HG03378 (cell line): ENCODE measurements around the gene VWC2L.

ENCODE experiments used
- ATAC-seq: cut with Tn5 transposase; IDR thresholded peaks from one replicate; pipeline ENCODE4 v1.9.1; 2021; ENCODE audit warnings: mild to moderate bottlenecking, moderate library complexity; ENCODE audit not compliant: unreplicated experiment

VWC2L gene

DNA sequence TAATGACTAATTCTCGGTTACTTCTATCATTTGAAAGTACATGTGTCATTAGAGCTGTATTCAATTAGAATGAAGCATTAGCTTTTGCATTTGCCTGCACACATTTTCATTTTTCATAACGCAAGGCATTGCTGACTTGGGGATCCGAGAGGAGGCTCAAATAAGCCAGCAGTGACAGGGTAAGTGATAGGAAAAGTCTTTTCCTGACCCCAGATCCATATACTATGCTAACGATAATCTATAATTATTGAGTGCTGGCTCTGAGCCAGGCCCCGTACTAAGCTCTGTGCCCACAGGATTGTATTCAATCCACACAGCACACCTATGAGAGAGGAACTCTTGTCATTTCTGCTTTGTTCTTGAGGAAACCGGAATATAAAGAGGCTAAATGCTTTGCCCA, 168.2 kb downstream of the VWC2L start:
- ATAC-seq: no peak

DNA sequence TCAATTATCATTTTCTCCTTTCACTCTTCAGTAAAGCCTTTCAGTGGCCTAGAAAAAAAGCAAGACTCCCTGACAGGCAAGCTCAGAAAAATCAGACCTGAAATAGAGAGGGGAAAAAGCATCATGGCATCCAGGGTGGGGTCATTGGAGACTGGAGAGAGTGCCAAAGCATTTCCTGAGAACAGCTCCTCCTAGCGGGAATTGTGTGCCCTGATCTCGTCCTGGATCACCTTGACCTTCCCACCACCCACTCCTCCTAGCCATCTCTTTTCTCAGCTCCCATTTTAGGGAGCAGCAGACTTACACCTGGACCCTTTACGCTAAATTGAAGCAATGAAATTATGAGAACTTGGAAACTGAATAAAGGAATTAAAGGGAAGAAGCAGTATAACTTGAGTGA, 176.6 kb downstream of the VWC2L start:
- ATAC-seq: no peak

DNA sequence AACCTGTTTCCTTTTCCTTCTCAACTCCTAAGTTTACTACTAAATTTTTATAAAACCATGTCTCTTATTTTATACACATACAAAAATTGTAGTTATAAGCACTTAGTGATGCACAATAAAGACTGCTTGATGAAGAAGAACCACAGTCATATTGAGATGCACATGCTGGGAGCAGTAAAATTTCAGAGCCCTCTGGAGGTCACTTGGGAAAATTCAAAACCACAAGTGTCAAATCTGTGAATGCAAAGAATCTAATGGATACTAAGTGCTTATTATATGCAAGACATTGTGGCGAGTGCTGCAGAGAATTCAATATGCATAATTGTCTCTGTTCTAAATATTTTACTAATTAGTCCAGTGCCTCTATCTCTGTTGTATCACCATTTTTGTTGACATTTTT, 180.5 kb downstream of the VWC2L start:
- no peak for ATAC-seq

DNA sequence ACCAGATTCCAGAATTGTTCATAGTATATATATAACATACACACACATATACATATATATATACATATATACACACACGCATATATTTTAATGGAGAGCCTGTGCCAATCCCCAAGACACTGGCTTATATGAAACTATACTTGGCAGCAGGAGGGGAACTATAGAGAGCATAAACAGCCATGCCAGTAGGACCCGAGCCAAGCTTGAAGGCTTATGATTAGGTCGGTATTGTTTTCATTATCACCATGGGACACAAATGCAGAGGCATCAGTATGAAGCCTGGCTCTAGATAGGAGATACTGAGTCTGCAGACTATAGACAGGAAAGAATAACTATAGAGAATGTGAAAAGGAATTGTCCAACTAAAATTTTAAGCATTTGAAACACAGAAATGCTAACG, 181.2 kb downstream of the VWC2L start:
- ATAC-seq: no peak

DNA sequence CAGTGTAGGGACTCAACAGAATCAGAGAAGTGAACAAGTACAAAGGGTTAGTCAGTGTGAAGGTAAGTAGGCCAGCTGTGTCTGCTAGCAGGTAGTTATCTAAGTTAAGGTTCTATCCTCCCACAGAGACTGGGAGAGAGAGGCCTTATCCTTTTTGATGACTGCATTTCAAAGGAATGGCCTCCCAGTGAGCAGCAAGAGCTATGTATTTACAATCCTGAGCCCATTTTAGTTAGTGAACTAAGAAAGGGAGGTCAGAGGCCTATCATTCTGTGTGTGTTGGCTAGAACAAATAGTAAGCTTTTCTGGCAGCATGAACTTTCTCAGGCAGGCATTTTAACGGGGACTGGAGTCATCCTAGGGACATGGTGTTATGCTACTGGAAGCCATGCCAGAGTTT, 182.9 kb downstream of the VWC2L start:
- ATAC-seq: no peak

DNA sequence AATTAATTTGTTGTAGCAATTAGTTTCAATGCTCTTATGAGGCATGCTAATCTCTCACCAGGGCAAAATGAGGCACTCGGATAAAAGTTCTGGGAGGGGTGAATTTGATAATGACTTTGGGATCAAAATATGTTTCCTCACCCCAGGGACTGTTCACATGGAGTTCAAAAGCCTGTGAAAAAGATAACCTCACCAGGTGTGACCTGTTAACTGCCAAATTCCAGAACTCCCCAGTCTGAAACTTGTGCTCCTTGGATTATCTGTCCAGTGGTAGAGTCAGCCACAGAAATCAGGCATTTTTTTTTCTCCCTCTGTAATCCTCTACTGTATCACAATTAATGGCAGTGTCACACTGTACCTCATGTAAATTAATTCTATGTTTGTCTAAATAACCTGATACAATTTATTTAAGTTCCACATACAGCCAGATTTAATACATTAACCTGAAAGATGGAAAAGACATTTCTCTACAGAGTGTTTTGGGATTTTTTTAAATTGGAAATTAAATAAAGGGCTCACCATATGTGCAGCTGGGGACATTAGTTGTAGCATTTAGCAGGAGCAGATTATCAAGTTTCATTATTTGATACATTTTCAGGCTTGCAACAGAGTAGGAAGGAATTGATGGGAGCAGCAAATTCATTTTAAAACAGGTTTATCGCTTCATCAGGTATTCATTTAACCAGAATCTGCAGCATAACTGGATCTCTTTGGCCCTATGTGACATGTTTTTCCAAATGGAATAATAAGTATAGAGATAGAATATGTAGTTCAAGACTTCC, 191.2 kb downstream of the VWC2L start:
- no peak for ATAC-seq

DNA sequence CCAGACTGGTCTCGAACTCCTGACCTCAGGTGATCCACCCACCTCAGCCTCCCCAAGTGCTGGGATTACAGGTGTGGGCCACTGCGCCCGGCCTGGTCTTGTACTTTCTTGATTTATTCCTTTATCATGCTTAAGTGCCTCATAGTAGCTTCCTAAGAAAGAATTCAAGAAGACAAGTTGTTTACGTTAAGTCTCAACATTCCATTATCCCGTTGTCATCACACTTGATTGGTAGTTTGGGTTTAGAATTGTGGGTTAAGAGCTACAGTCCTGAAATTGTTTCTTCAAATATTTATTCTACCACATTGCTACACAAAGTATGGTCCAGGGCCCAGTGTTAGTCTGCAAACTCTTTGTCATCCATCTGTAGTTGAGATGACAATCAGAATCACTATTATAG, 194.0 kb downstream of the VWC2L start:
- ATAC-seq: no peak

DNA sequence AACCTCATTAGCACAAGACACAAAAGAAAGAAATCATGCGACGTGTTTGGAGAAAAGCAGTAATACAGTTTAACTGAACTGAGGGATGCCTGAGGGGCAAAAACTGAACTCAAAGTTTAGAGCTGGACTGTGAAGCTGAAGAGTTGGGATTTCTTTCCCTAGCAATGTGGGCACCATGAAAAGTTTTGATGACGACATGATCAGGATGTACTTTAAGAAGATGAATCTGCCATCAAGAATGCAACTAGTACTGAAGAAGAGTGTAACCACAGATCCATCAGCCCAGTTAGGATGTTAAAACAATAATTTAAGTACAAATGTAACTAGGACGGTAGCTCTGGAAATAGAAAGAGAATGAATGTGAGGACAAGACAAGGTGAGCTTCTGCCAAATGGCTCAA, 196.2 kb downstream of the VWC2L start:
- ATAC-seq: no peak

DNA sequence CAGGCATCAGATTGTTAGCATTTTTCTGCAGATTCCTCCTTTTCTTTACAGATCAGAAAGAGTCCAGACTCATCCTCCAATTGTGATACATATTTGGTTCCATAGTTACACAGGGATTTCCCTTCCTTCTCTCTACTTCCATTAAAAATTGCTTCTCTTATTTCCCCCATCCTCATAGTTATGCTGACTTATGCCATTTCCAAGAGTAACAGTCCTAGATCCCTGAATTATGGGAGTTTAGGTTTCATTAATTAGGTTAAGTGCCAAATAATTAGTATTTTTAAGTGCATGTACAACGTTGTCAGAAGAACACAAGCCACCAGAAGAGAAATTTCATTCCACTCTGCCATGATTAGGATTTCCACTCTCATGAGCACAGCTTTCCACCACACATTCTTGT, 200.2 kb downstream of the VWC2L start:
- no peak for ATAC-seq

DNA sequence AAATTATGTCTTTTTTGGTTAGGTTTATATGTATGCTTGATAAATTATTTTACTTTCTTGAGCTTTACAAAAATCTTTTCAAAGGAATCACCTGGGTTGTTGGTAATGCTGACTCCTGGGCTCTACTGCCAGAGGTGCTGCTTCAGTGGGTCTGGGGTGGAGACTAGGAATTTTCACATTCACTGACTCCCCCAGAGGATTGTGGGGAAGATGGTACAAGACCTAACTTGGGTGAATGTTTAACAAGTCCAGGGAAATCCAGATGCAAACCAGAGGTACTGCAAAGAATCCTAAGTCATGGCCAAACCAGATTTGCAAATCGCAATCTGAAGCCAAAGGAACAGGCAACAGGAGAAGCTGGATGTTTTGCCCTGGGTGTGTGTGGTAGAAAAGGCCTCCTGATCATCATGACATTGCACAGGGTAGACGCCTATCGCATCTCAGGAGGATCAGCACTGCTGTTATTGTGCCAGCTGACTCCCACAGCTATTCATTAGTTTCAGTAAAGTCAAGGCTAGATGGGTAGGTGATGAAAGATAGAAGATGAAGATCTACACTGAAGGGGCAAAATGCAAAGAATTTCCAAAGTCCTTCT, 213.4 kb downstream of the VWC2L start:
- no peak for ATAC-seq

DNA sequence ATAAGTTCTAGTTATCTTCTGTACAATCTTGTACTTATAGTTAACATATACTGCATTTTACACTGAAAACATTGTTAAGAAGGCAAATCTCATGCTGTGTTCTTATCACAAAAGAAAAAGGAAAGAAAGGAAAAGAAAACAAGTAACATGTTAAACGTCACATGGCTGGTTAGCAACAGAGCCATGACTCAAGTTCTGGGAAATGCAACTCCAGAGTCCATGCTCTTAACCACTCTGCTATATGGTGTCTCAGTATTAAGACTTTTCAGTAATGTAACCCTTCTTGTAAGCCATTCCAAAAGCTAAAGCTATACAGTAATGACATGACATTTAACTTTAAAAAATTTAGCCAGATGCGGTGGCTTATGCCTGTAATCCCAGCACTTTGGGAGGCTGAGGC, 217.2 kb downstream of the VWC2L start:
- ATAC-seq: no peak
